GM18909 (cell line): ENCODE data around the gene ROBO2.

Experiments used
- ATAC-seq: cut with Tn5 transposase; IDR thresholded peaks from one replicate; pipeline ENCODE4 v1.9.1; 2021; ENCODE audit warnings: mild to moderate bottlenecking; ENCODE audit not compliant: unreplicated experiment, poor library complexity

Gene ROBO2

GRCh38 chr3:77247061-77247460 is 207.2 kb downstream of the ROBO2 start:
- ATAC-seq: no peak

- no peak for ATAC-seq
Observed at GRCh38 chr3:77247817-77248216, 207.9 kb downstream of the ROBO2 start.

DNA sequence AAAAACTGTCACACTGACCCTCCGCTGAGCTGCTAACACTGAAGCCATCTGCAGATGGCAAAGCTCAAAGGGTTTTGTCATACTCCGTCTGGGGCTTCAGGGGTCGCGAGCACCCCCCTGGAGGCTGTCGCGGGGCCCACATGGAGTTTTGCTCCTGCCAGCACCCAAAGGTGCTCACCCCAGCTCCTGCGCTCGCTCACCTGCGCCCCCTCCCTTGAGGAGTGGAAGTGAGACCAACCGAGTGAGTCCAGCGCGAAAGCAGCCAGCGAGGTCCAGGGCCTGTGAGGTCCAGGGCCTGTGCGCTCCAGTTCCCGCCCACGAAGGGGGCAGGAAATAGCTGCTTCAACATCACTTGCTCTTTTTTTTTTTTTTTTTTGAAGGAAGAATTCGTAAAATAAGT is 208.5 kb downstream of the ROBO2 start:
- ATAC-seq: no peak

- no peak for ATAC-seq
Observed at GRCh38 chr3:77251136-77251535, 211.2 kb downstream of the ROBO2 start.

DNA sequence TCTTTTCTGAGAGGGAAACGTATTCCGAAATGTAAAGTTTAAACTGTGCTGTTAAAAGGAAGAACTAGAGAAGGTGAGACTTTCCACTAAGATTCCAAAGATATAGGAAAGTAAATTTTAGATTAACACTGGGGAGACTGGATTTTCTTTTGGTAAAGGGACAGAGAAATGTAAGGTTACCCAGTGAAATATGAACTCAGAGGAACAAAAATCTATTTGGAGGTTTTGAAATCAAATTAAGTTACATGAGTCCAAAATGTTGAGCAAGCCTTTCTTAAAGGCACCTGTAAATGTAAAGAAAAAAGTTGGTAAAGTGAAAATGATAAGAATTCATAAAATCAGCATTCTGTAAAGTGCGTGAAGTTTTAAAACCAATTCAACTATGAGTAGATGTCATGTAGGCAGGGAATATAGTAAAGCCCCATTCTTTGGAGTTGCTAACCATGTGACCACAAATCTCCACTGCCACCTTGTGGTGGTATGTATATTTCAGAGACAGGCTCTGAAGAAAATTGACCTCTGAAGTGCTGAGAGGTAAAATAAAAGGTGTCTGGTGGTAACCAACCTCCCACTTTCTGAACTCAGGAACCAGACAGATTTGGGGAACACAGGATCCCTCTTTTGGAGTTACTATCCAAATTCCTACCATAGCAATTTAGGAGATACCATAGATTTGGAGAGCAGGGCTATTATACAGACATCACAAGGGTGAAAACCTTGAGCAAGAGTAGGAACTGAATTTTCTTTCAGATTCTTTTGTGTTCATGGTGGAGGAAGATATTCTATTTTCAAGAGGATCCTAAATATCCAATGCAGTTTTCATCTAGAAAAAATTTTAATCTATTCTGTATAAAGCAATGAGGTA is 215.3 kb downstream of the ROBO2 start:
- no peak for ATAC-seq

DNA sequence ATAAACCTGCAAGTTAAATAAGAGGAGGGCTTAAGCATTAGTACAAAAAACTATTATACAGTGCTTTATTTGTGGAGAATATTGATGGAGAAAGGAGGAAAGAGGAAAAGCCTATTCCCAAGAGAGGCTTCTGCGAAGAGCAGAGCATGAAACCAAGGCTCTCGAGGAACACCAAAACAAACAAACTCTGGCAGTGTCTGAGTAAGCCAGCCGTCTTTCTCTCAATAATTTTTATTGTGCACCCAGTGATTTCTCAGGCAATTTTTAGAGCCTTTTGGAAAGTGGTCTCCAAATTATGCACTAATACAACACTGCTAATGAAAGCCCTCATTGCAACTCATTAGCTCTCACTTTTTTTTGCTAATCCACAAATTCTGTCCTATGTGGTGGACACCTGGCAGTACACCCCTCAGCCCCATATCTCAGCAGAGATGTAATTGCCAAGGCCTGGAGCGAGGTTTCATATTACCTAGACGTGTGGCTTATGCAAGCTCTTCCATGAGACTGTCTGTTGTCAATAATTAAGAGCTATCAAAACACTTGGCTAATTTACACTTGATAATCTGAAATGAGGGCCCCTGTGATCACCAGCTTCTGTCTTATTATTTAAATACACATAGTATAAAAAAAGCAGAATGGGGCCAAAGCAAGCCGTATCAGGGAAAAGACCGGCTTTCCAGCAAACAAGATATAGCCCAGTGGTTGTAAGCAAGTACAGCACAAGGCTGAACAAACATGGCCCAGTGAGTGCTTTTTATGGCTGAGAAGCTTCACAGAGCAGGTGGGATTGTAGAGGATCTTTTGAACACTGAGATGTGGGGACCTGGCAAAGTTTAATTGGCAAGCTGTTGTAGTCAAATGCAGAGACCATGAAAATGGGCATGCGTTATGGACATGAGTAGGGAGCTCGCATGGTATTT is 216.9 kb downstream of the ROBO2 start:
- ATAC-seq: no peak

GRCh38 chr3:77259694-77260093 is 219.8 kb downstream of the ROBO2 start:
- ATAC-seq: no peak

GRCh38 chr3:77262361-77262760 is 222.5 kb downstream of the ROBO2 start:
- ATAC-seq: no peak

DNA sequence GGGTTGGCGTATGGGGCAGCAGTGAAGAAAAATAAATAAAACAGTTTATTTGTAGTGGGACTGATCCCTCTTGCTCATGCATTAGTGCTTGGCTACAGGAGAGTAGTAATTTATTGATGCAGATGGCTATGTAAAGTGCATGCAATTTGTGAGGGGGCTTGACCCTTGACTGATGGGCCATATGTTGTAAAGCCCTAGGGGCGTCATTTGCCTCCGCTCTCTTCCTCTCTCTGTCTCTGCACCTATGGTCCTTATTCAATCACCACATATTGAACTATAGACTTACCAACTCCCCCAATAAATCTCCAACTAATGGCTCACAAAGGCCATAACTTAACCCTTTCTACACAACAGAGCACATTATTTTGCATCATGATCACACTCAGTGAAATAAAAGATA is 227.7 kb downstream of the ROBO2 start:
- ATAC-seq: no peak

GRCh38 chr3:77271306-77271705 is 231.4 kb downstream of the ROBO2 start:
- ATAC-seq: no peak

DNA sequence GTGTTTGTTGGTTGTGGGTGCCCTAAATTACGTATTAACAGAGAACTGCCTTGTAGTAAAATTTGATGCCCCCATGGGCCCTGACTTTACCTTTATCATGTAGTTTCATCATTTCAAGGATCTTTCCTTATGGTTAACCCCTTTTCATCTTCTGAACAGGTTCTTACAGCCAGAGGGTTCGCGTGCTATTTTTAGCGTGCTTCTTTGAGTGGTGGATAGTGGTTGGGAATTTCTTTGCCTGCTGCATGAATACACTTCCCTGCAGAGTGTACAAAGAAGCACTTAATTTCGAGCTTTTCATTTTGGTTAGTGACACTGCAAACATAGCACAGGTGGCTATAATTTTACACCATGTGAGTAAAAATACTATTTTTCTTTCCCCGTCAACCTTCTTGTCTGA is 231.8 kb downstream of the ROBO2 start:
- ATAC-seq: no peak

GRCh38 chr3:77279276-77279675 is 239.4 kb downstream of the ROBO2 start:
- ATAC-seq: no peak

DNA sequence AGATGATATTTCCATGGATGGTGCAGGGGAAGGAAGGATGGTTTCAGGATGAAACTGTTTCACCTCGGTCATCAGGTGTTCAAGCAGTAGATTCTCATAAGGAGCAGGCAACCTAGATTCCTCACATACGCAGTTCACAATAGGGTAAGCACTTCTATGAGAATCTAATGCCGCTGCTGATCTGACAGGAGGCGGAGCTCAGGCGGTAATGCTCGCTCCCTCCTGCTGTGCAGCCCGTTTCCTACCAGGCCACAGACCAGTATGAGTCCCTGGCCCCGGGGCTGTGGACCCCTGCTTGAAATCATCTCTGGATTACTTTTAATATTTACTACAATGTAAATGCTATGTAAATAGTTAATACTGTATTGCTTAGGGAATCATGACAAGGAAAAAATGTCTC is 241.8 kb downstream of the ROBO2 start:
- no peak for ATAC-seq

- no peak for ATAC-seq
Observed at GRCh38 chr3:77283108-77283507, 243.2 kb downstream of the ROBO2 start.

DNA sequence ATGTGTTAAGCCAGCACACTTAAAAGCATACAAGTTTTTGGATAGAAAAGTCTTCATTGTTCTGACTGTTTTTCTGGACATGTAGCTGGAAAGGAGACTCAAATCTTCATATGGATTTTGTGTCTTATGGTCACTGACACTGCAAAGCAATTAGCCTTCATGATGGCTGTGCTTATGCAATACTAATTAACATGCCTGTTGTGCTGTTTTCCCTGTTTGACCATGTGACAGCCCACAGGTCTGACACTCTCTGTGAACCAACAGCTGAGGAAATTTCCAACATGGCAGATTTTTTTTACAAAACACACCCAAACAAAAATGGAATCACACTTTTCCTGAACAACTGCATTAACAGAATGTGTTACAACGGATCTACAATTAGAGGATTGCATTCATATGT is 248.4 kb downstream of the ROBO2 start:
- no peak for ATAC-seq

DNA sequence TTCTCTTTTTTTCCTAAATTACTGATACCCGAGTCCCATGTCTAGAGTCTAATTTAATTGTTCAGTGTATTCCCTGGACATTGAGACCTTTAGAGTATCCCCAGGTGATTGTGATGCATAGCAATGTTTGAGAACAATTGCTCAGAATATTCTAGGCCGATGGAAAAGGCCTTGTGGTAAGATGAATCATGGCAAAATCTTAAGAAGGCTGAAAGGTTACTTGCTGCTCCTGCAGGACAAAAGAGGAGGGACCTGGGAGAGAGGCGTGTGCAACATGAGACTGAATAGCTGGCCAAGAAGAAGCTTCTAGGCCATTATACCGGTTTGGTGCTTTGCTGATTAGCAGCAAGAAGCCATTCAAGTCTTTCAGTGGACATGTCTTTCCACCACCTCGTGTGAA is 256.6 kb downstream of the ROBO2 start:
- no peak for ATAC-seq

- ATAC-seq: no peak
Observed at GRCh38 chr3:77298417-77298816, 258.5 kb downstream of the ROBO2 start.

DNA sequence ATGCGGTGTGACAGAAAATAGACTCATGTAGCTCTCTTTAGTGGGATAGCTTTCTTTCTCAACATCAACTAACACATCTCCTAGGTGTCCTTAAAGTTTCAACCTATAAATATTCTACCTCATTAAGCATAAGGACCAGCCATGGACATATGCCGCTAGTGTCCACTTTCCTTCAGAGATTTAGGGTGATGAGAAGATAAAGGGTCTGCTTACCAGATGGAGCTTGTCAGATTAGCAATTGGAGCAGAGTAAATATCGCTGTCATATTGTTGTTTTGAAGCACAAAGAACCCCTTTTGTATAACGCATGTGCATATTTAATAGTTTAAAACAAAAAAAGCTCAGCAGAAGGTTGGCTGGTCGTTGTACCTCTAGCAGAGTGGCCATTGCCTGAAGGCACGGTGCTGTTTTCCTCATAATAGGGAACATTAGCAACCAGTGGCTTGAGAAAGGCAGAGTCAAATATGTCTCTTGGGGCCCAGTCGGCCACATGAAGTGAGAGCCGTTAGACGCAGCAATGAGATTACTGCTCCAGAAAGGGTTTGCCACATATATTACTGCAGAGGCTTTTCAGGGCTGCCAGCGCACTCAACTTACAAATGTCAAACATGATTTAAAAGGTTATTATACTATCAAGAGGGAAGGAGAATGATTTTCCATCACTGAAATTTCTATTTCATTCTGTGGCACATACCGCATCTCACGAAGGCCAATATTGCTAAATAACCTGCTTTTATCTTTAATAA is 264.2 kb downstream of the ROBO2 start:
- ATAC-seq: no peak

DNA sequence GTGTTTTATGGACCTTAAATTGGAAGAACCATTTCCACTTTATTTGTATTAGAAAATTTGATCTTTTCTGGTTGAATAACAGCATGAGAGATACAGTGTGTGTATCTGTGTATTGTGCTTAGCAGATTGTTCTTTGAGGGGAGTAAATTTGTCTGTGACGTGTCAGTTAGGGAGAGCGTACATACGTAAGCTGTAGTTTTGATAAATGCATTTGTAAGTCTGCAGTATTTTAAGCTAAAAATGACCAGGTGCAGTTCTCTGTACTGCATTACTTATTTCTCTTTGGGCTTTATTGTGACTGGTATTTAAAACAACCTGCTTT is 264.8 kb downstream of the ROBO2 start:
- ATAC-seq: no peak

DNA sequence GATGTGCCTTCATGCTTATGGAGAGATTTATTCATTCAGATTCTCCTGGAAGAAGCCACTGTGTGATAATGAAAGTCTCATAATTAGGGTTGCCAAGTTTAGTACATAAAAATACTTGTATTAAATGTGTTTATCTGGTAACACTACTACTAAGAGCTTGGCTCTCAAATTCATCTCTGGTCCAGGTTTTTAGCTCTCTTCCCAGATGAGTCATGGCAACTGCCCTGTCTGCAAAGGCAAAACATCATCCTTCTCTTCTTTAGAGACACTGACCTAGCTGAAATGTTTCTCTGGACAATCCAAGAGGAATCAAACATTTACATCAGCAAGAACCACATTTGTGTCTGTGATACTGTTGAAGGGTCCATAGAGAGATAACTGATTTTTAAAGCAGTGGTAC is 269.6 kb downstream of the ROBO2 start:
- no peak for ATAC-seq

- no peak for ATAC-seq
Observed at GRCh38 chr3:77313843-77314242, 273.9 kb downstream of the ROBO2 start.
